GM21528 (cell line): ENCODE results near the gene COL19A1.
"Not testable (repeated sequence)": the region's sequence is repeated elsewhere in the genome, so short reads cannot be mapped to it uniquely, and the experiment has no call there.

Experiments
- ATAC-seq: cut with Tn5 transposase; IDR thresholded peaks from one replicate; pipeline ENCODE4 v1.9.1; 2021; ENCODE audit warnings: mild to moderate bottlenecking, moderate library complexity; ENCODE audit not compliant: unreplicated experiment, low FRiP score

The COL19A1 gene

DNA sequence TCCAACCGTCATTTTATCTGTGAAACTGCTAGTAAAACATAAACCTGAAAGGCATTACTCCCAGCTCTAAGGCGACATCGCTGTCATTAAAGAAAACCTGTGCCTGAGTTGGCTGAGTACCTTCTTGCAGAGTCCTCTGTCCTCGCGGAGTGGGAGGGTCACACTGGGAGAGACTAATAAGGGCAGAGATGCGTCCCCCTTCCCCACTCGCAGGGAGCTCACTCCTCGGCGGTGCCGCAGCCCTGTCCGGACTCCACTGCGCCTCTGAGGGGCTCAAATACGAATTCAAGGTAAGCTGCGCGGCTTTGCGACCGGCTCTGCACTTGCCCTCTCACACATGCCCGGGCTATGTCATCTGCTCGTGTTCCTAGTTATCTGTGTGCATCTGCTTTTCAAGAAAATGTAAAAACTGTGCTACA is at the start of gene COL19A1:
COL19A1 (plus strand) TSS at position 206 of the 419 bp plus-strand sequence. CDS start 13,012 bp downstream, outside the sequence.
- peak; percentile 62 for ATAC-seq

DNA sequence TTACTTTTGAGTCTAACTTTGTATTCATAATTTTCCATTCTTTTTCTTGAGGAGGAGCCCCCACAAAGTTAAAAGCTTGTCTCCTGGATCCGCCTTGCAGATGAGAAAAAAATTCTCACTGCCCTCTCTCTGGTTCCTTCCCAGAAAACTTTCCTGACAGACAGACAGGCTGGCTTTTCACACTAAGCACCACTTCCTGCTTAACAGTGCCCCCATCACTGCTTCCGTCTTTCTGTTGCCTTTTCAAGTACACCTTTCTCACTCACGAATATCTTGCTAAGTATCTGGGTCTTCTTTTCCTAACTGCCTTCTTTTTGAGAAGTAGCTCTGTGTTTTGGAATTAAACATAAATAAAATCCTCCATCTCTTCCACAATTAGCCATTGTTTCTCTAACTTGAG is 49.8 kb upstream of the COL19A1 start:
- ATAC-seq, result no peak

DNA sequence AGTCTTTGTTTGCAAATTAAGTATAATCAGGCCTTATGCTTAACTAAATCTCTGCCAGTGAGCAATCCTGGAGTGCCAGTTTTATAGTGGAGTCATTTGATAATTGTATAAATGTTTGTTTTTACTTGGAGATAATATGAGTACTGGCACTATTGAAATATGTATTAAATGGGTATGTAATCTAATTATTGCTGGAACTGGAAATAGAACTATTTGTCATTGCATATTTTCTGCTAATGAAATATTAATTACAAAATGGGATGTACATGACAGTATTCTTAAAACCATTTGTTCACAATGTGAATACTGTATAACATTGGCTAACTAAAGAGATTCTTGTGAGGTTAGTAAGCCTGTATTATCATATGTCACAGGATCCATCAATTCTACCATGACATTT is 49.0 kb upstream of the COL19A1 start:
- ATAC-seq, result no peak

DNA sequence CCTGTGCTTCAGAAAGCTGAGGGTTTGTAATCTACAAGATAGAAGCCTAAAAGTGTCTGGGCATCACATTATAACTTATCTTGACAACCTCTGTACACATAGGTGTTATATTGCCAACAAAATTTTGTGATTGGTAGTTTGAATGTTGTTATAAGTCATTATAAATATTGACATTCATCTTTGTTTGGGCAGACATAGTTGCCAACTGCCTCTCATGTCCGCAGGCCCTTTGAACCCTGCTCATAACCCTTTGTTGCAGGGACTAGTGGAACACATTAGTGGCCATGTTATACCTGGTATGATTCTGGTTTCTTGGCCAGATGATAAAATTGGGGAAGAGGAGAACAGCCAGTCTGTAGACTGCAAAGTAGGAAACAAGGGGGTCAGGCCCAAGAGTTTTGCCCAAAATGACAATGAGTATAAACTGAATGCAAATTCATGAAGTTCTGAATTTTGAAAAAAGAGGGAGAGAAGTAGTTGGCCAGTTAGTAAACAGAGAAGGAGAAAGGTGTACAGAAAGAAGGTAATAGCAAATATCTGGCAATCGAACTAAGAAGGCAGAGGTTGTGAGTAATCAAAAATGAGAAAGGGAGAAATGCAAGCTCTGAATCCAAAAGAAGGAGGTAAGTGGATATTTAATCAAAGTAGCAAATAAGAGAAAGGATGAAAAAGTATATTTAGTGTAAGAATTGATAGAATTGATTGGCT is 48.0 kb upstream of the COL19A1 start:
- ATAC-seq, result no peak

DNA sequence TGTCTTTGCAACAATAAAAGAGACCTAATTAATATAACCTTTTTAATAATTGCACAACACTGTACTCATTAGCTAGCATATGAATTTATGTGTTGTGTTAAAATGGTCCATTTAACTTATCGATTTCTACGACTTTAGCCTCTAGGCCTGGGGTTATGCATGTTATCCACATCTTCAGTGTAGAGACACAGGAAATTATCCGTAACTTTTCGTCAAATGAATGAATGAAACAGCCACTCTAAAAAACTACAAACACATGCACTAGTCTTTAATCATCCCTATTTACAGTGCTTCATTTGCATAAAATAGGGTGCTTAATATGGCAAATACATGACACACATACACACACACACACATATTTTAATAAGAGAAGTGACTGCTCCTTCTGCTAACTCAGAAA is 47.2 kb upstream of the COL19A1 start:
- ATAC-seq, result no peak

DNA sequence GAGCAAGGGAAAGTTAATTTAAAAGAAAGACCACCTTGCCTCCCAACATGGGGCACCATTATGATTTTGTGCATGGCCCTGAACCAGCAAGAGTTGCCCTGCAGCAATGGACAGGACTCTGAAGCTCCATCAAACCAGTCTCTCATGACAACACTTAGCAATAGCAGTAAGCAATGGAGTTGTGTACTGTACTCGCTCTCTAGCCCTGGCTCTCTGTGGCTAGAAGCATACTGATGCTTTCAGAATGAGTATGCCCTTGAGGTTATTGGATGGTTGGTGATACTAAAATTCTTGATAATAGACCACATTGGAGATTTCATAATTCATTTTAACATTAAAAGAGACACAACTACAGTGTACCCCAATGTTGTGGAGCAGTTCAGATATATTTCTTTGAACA is 46.3 kb upstream of the COL19A1 start:
- ATAC-seq, result no peak

DNA sequence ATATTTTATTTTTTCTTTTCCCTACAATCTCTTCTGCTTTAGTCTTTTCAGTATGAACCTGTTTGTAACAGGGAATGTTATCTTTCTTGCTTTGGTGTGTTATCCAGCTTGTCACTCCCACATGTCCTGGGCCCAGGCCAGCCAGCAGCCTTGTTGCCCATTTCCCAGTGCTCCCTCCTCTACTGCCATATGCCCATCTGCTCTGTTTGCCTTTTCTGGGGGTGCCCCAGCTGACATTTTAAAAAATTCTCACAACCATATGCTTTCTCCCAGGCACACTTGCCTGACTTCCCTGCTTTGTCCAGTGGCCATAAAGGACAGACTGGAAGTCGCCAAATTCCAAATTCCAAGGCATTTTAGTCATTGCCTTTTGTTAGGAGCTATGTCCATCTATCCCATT is 45.9 kb upstream of the COL19A1 start:
- no peak for ATAC-seq

DNA sequence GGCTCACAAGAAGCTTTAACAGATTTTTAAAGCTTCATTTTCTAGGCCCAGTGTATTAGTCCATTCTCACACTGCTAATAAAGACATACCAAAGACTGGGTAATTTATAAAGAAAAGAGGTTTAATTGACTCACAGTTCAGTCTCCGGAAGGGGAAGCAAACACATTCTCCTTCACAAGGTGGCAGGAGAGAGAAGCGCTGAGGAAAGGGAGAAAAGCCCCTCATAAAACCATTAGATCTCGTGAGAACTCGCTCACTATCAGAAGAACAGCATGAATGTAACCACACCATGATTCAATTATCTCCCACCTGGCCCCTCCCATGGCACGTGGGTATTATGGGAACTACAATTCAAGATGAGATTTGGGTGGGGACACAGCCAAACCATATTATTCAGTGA is 42.0 kb upstream of the COL19A1 start:
- ATAC-seq, result not testable (repeated sequence)

DNA sequence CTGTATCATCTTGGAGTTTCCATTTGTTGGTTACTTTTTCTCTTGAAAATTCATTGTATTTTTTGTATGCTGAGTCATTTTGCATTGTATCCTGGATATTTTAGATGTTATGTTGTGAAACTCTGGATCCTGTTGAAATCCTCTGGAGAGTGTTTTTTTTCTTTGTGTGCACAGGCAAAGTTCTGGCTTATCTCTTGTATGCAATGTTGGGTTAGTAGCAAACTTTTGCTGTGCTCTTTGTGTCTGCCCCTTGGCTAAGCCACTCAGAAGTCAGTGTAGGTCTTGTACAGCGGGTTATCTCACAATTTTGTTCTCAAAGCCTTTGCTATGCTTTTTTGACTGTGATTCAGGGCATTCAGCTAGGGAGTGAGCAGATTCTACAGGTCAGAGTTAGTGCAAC is 40.5 kb upstream of the COL19A1 start:
- no peak for ATAC-seq

DNA sequence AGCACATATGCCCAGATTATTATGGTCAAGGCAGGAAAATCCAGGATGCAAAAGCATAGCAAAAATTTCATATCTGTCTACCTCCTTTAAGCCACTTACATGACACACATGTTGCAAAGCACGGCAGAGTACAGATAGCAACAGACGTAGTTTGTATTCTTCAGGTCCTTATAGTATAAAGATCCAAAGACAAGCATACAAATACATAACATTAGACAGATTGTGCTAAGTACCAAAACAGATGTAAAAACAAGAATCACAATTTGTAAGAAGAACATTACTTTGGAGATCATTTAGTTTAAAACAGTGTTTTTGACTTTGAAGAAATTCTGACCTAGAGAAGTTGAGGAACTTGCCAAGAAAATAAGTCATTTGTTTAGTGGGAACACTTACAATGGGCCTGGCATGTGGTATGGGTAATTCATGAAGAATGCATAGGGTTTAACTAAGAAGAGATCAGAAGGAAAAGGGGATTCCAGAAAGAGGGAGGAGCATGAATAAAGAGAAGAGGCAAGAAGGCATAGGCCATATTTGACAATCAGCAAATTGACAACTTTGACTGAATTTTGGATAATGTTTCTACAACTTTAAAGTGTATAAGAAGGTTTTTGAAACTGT is 39.0 kb upstream of the COL19A1 start:
- ATAC-seq, result no peak

DNA sequence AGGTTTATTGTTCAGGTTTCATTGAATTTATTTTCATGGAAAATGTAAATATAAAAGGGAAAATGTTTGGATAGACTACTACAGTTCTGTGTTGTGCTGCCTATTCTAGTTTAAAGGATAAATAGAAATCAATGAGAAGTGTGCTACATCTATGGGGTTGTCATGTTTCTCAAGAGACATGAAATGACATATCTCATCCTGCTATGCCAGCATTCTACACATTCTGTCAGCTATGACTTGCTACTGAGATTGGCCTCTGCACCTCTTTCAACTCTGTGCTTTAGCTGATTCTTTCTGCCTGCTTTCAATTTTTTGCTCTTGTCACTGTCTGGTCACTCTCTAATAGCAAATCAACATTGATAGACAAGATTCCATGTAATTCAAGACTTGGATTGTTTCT is 33.8 kb upstream of the COL19A1 start:
- no peak for ATAC-seq

DNA sequence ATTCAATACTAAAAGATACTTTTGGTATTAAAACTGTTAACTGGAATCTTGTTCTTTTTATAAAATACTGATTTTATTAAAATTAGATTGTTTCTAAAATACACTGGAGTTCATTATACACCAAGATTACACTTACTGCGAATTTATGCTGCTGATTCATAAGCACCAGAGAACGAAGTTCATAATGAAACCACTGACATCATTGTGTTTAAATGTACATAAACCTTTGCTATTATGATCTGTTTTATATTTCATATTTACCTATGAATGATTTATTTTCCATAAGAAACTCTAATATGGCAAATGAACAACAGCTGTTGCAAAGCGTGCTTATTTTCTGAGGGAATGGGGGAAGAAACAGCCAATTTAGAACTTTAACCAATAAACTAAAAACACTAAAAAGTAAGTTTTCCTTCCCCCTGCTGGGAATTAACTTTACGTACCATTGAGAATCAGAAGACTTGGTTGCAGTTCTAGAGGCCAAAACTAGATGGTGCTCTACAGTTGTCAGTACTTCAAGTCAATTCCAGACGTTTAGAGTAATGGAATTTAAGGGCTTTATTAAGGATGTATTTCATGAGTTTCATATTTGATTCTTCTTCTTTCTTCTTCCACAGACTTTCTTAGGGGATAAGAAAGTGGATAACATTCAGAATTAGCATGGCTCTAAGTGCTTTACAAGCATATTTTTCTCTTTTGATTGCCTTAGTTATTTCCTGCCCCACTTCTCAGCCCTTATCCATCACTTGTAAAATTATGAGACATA is 30.8 kb upstream of the COL19A1 start:
- peak; percentile 67 for ATAC-seq

DNA sequence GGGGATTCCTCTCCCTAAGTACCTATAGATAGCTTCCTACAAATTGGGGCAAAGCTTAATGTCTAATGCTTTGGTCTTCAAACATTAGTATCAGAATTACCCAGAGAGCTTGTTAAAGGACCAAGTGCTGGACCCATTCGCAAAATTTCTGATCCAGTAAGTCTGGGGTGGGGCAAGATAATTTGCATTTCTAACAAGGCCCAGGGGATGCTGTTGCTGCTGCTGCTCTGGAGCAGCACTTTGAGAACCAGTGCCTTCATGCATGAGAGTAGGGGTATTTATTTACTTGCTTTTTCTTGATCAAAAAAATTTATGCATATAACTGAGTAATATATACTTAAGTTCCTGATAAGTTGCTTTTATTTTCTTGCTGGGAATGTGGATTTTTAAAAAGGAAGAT is 24.5 kb upstream of the COL19A1 start:
- ATAC-seq, result no peak

DNA sequence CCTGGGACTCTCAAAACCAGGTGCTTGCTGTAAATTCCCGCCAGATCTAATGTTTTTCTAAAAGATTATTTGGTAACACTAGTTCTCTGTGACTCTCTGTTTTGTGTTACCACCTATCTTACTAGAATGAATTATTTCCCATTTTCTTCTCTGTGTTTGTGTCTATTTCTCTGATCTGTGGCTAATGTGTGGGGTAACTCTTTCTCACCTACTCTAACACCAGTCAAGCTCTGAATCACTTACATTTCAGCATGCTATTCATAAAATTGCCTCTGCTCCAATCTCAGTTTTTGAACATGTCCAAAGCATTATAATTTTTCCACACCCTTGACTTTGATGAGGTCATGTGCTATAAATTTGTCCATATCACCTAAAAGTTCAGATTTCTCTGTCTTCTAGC is 23.2 kb upstream of the COL19A1 start:
- ATAC-seq, result no peak

DNA sequence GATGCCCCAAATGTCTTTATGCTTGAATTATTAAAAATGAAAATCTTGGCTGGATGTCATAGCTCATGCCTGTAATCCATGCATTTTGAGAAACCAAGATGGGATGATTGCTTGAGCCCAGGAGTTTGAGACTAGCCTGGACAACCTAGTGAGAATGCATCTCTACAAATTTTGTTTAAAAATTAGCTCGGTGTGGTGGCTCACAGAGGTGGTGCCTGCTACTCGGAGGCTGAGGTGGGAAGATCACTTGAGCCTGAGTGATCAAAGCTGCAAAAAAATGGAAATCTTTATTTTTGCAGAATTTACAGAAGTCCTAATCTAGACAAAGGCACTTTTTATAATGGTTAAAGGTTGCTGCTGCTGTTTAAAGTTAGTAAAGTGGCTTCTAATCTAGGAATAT is 20.0 kb upstream of the COL19A1 start:
- no peak for ATAC-seq

DNA sequence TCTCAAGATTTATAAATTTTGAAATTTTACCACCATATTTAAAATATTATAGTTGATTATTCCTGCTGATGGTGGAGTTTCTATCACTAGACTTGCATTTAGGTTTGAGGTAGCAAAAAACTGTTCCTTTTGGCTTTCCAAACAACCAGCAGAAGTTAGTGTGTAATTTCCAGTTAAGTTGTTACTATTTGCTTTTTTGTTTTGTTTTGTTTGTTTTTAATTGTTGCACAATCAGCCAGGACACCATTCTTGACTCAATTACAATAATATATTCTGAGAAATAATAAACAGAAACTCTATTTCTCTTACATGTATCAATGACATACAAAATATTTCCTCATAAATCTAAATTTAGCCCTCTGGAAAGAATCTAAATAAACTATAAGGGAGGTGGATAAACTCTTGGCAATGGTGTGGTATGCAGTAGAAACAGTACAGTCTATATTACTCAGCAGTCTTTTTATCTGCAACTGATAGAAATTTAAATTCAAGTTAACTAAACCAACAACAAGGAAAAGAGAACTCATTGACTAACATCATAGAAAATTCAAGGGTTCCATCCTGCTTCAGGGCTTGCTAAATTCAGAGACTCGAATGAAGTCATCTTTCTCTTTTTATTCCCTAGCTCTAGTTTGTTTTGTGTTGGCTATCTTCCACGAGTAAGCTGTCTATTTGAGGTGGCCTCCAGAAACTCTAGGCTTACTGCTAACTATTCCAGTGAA is 19.4 kb upstream of the COL19A1 start:
- ATAC-seq, result no peak

DNA sequence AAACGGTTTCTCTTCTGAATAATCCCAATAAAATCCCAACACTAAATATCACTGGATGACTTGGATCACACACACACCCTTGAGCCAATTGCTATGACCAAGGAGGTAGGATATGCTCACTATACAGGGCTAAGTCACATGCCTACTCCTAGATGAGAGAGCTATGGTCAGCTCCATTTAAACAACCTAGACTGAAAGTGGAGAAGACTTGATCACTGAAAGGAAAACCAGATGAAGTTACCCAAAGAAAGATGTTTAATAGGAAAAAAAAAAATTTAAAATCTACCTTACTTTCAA is 18.9 kb upstream of the COL19A1 start:
- no peak for ATAC-seq

DNA sequence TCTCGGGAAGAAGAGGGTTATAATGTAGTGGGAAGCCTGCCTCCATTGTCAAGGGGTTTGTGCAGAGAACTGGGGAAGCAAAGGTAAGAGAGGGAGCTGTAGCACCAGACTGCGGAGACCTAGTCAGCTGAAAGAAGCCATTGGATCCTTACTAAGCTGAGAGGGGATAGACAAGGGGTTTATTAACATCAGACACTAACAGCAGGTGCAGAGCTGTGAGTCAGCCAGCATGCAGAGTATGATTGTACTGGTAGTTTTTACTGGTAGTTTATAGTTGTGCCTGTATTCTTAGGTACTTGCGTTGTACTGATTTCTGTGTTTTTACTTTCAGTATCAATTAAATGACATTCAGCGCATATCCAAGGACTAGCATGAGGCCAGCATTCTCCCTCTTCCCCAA is 17.8 kb upstream of the COL19A1 start:
- ATAC-seq, result no peak

DNA sequence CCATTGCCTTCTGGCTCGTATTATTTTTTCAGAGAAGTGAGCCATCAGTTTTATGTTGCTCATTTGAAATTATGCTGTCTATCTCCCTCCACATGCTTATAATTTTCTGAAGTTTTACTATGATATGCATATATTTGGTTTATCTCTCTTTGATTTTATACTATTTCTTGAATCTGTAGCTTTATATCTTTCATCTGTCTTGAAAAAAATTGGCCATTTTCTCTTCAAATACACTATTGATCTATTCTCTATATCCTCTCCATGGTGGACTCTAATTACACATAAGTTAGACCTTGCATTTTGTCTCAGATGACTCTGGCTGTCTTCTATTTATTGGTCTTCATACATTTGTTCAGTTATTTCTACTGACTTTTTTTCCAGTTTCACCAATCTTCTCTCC is 13.7 kb upstream of the COL19A1 start:
- ATAC-seq, result no peak

DNA sequence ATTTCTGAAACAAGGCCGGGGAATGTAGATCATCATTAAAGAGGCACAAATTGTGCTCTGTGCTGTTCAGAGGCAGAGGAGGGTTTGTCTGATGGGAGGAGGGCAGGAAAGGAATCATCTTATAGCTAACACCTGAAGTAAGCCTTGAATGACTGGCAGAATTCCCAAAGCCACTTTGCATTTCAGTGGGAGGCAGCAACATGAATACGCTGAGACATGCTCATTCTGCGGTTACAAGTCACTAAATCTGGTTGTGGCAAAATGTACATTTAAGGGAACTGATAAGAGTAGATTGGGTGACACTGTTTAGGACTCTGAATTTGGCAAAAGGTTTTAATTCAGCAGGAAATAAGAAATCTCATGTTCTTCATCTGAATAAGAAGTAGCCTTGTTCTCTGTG is 4.4 kb upstream of the COL19A1 start:
- ATAC-seq, result no peak

DNA sequence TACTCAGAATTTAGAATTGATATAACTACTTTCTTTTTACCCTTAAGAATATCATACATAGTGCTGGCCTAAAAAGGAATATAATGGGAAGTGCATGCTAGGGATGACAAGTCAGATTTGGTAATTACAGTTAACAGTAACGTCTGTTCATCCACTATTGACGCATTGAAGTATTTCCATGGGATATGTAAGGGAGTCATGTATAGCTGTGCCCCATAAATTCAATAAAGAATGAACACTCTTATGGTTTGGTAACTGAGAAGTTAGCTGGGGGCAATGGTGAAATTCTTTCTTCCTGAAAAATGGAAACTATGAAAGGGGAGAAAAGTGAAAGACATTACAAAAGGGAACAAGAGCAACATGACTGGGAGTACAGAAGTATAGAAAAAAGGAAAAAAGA is 2.6 kb upstream of the COL19A1 start:
- ATAC-seq, result no peak
